Measurements from ENCODE around the gene CD48. TPM values are rescaled to one million over a fixed set of nuclear protein-coding genes. Genes with fewer than 3 reads are reported as not detected.

Gene CD48
- total RNA-seq, 1 experiment from 2014 or later = not detected

DNA sequence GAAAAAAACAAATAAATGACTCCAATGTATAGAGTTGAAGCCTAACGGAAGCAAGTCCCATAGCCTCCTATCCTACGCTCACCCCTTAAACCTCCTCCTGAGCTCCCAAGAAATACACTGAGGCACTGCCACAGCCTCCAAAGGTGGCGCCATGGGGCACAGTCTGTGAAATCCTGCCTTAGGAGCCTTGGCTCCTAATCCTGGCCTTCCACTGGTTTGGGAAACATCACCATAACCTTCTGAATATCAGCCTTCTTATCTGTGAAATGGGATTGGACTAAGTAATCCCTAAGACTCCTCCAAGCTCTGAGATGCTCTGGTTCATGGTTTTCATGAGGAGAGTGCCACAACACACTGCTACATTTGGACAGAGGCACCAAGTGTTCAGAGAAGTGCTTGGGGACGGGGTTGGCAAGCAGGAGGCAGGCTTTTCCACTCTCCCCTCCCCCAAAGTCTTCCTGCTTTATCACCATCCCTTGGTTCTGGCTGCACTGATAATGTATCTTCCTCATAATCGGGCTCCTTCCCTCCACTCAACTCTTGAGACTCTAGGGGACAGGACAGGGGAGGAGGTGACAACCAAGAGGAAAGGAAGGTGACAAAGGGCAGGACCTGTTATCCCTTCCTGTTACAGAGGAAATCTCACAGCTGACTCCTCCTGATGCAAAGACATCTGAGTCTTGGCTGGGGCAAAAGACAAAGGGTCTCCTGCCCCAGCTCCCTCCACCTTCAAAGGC, 30.2 kb upstream of the CD48 start:
- CTCF ChIA-PET = no interaction called here
- no peak overlapping the region for H3K27ac Mint-ChIP-seq (ENCODE audit: unreplicated experiment)
- BruUV-seq (replicated peaks) = no TSS peak
- no peaks in the 10 kb centered on the region for H3K36me3 Mint-ChIP-seq (ENCODE audit: insufficient read depth, unreplicated experiment)
- no peaks in the 10 kb centered on the region for H3K27me3 Mint-ChIP-seq (ENCODE audit: unreplicated experiment)
- TF ChIP-seq, protein P1, sequence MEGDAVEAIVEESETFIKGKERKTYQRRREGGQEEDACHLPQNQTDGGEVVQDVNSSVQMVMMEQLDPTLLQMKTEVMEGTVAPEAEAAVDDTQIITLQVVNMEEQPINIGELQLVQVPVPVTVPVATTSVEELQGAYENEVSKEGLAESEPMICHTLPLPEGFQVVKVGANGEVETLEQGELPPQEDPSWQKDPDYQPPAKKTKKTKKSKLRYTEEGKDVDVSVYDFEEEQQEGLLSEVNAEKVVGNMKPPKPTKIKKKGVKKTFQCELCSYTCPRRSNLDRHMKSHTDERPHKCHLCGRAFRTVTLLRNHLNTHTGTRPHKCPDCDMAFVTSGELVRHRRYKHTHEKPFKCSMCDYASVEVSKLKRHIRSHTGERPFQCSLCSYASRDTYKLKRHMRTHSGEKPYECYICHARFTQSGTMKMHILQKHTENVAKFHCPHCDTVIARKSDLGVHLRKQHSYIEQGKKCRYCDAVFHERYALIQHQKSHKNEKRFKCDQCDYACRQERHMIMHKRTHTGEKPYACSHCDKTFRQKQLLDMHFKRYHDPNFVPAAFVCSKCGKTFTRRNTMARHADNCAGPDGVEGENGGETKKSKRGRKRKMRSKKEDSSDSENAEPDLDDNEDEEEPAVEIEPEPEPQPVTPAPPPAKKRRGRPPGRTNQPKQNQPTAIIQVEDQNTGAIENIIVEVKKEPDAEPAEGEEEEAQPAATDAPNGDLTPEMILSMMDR (IDR thresholded peaks at IDR 0.05; ENCODE audit: unreplicated experiment) = no peak
- peaks cover 3% of the 10 kb centered on the region for H3K9me3 Mint-ChIP-seq (ENCODE audit: low read depth, unreplicated experiment)
- H3K4me1 Mint-ChIP-seq (ENCODE audit: low read depth, unreplicated experiment) = peaks cover 22% of the 10 kb centered on the region
- no peak for DNase-seq
- no peak overlapping the region for H3K4me3 Mint-ChIP-seq (ENCODE audit: low read depth, unreplicated experiment)
- intact Hi-C loops (cut with micrococcal nuclease; ENCODE audit: unreplicated experiment) = no loop called here

DNA sequence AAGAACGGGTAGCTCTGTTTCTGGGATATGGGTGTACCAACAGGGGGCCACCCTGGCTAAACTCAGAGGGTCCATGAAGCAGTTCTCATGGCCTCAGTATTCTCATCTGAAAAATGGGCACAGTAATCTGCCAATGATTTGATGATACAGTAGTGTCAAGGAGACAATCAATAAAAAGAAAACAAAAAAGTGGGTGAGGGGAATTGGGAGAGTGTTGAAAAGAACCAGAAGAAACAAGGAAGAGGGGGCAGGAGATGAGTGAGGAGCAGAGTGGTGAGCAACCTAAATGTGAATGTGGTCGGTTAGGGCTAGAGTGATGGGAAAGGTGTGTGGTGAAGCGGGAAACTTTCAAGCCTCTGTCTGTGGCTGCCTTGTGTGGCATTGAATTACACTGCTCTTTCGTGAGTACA, 29.5 kb upstream of the CD48 start:
- Mint-ChIP-seq H3K36me3 (ENCODE audit: insufficient read depth, unreplicated experiment) (no peaks in the 10 kb centered on the region), H3K4me3 (ENCODE audit: low read depth, unreplicated experiment) (no peak overlapping the region), H3K27me3 (ENCODE audit: unreplicated experiment) (no peaks in the 10 kb centered on the region), H3K27ac (ENCODE audit: unreplicated experiment) (no peak overlapping the region), H3K4me1 (ENCODE audit: low read depth, unreplicated experiment) (peaks cover 15% of the 10 kb centered on the region), H3K9me3 (ENCODE audit: low read depth, unreplicated experiment) (peaks cover 3% of the 10 kb centered on the region)
- intact Hi-C loops (cut with micrococcal nuclease; ENCODE audit: unreplicated experiment) = no loop called here
- CTCF ChIA-PET = interaction anchor here (0.6 kb wide), 1 partner anchor 62 kb away, joined by 3 read pairs; no protein-coding TSS in a partner anchor
- no peak for DNase-seq
- TF ChIP-seq, protein P1 (IDR thresholded peaks at IDR 0.05; ENCODE audit: unreplicated experiment) = no peak
- BruUV-seq (replicated peaks) = no TSS peak

- BruUV-seq (replicated peaks) = no TSS peak
- CTCF ChIA-PET = interaction anchor here (0.6 to 0.7 kb wide), 2 partner anchors 65 to 326 kb away, joined by 3 to 4 read pairs; no protein-coding TSS in a partner anchor
- Mint-ChIP-seq H3K4me3 (ENCODE audit: low read depth, unreplicated experiment) (no peak overlapping the region), H3K9me3 (ENCODE audit: low read depth, unreplicated experiment) (peaks cover 3% of the 10 kb centered on the region), H3K4me1 (ENCODE audit: low read depth, unreplicated experiment) (peaks cover 15% of the 10 kb centered on the region), H3K36me3 (ENCODE audit: insufficient read depth, unreplicated experiment) (no peaks in the 10 kb centered on the region), H3K27me3 (ENCODE audit: unreplicated experiment) (no peaks in the 10 kb centered on the region), H3K27ac (ENCODE audit: unreplicated experiment) (no peak overlapping the region)
- intact Hi-C loops (cut with micrococcal nuclease; ENCODE audit: unreplicated experiment) = no loop called here
- no peak for DNase-seq
- TF ChIP-seq, protein P1 (IDR thresholded peaks at IDR 0.05; ENCODE audit: unreplicated experiment) = no peak
Measured at GRCh38 chr1:160740133-160740688, 28.6 kb upstream of the CD48 start.

- Mint-ChIP-seq H3K27ac (ENCODE audit: unreplicated experiment) (peak within 1 kb of the TSS; percentile 8), H3K36me3 (ENCODE audit: insufficient read depth, unreplicated experiment) (no peaks in the 10 kb centered on the region), H3K4me1 (ENCODE audit: low read depth, unreplicated experiment) (peaks cover 15% of the 10 kb centered on the region), H3K27me3 (ENCODE audit: unreplicated experiment) (no peaks in the 10 kb centered on the region), H3K9me3 (ENCODE audit: low read depth, unreplicated experiment) (peaks cover 3% of the 10 kb centered on the region), H3K4me3 (ENCODE audit: low read depth, unreplicated experiment) (peak within 1 kb of the TSS; percentile 52)
- DNase-seq = peak; percentile 43
- CTCF ChIA-PET = interaction anchor here (0.5 to 0.7 kb wide), 2 partner anchors 12 to 203 kb away, joined by 3 read pairs; no protein-coding TSS in a partner anchor
- TF ChIP-seq, protein P1 (IDR thresholded peaks at IDR 0.05; ENCODE audit: unreplicated experiment) = no peak
- BruUV-seq (replicated peaks) = no TSS peak
- intact Hi-C loops (cut with micrococcal nuclease; ENCODE audit: unreplicated experiment) = no loop called here
Measured at GRCh38 chr1:160739098-160739511, 27.5 kb upstream of the CD48 start, which contains the start of gene SLAMF7. Gene SLAMF7 (plus strand): TSS chr1:160739247. CDS start chr1:160739302, 55 bp downstream.
